ENCODE data around the gene TAB2.
"Not testable (repeated sequence)": the region's sequence is repeated elsewhere in the genome, so short reads cannot be mapped to it uniquely, and the experiment has no call there.

Gene TAB2

DNA sequence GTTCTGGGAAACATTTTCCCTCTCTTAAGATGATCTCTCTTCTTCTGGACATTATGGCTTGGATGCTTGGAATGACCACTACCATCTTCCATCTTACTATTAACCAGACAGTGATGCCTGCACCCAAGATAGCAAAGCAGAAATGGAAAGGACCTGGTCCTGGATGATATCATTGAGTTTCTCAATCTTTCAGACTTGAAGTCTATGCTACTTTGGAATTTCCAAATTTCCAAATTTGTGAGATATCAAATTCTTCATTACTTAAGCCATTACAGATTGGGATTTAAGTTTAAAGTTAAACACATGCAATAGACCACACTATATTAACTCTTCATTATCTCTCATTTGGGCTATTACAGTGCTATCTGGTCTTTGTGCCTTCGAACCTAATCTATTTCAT, 3.7 kb upstream of the TAB2 start:
- no peak for DNase-seq

DNA sequence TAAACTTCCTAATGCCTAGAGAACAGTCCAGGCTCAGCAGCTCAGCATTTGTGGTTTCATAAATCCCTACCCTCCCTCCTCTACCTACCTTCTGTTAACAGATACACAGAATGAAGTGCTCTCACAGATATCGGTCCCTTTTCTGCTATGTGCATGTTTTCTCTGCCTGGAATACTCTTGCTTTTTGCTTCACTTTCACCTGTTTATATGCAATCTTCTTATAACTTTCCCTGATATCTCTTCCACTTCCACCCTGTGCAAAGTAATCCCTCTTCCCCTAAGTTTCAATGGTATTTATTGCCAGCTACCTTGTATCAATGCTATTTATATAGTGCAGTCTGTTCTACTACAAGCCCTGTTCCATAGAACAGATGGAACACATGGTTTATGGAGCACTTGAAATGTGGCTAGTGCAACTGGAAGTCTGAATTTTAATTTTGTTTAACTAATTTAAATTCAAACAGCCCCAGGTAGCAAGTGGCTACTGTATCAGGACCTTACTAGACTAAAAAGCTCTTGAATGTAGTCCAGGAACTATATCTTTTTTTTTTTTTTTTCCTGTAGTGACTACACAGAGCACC, 3.1 kb upstream of the TAB2 start:
- DNase-seq: peak; percentile 87

- DNase-seq: no peak
Measured at GRCh38 chr6:149316108-149316727, 1.3 kb upstream of the TAB2 start.

GRCh38 chr6:149316740-149317643, 520 bp upstream of the TAB2 start:
- DNase-seq: peak; percentile 85

DNA sequence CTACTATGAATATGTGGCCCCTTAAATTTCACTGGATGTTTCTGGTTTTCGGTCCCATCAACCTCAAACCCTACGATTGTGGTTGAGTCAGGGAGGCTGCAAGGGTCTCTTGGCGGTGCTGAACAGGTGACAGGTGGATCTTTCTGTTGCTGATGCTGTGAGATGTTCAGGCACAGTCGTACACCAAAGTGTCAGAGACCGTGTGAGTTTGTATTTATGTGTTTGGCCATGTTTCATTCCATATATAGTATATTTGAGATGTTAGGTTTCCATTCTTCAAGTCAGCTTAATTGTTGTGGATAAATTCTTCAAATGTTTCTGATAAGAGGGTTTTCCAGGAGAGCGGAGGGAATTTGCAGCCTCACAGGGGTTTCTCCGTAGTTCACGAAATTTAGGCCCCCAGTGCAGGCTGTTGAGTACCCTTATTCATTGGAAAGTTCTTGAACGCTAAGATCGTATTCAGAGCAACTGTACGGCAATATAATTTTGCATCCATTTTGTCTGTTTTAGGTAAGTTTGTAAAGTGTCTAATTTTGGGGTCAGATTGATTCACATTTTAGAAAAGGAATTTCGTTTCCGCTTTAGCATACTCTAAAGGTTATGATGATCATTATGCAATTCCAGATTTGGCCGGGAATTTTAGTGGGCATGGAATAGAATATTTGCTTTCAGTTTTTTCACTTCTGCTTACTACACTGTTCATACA, 1.2 kb downstream of the TAB2 start:
- DNase-seq: no peak

DNA sequence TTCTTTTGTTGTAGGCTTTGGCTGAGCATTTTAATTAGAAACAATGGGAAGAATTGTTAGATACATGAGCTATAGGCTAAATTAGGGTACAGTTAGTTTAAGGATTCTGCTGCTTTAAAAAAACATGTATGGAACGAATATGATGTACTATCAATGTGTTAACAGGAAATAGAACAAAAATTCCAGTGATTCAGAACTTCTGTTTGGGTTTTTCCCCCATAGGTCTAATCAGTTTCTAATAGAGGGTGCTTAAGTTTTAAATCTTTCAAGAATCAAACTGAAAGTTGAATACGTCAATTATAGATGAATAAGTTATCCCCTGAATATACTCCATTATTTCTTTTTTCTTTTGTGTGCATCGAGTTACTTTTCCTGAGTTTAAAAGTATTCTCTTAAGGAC, 1.9 kb downstream of the TAB2 start:
- DNase-seq: no peak

DNA sequence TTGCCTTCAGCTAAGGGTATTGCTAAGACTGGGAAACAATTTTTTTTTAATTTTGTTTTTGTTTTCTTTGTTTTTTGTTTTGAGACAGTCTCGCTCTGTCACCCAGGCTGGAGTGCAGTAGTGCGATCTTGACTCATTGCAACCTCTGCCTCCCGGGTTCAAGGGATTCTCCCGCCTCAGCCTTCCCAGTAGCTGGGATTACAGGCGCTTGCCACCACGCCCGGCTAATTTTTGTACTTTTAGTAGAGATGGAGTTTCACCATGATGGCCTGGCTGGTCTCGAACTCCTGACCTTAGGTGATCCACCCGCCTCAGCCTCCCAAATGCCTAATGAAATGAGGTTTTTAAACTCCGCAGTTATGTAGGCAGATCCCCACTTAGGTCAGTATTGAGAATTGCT, 2.5 kb downstream of the TAB2 start:
- not testable (repeated sequence) for DNase-seq

GRCh38 chr6:149320796-149321195, 3.3 kb downstream of the TAB2 start:
- DNase-seq: no peak

DNA sequence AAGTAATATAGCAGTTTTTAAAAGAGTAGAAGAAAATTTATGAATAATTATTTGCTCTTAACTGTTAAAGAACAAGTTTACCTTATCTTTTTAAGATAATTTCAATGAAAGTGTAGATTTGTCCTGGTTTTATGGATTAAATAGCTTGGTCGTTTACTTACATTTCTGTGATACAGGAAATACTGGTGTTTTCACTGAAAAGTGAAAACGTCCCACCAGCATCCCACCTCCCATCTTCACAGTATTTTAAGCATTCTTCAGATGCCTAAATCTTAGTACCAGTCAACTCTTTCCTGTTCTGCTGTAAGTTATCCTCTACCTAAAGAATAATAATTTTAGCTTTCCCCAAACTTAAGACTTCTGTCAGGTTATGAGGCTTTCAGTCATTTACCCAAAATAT, 5.8 kb downstream of the TAB2 start:
- DNase-seq: no peak

DNA sequence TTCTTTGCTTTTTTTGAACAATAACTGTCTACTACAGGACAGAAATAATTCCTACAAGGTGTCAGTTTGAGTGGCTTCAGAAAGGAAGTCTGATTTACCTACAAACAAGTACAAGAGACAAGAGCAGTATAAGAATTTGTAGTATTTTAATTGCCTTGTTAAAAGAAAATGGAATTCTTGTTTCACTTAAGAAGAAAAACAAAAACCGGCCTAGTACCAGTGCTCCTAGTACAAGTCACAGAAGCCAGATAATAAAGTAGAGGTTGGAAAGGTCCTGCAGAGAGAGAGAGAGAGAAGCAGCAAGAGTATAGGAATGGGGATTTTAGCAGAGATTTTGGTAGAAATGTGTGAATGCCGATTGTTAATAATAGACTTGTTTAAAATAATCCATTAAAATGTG, 6.4 kb downstream of the TAB2 start:
- DNase-seq: no peak

GRCh38 chr6:149324428-149324827, 6.9 kb downstream of the TAB2 start:
- no peak for DNase-seq

- no peak for DNase-seq
Measured at GRCh38 chr6:149325648-149326236, 8.2 kb downstream of the TAB2 start.

DNA sequence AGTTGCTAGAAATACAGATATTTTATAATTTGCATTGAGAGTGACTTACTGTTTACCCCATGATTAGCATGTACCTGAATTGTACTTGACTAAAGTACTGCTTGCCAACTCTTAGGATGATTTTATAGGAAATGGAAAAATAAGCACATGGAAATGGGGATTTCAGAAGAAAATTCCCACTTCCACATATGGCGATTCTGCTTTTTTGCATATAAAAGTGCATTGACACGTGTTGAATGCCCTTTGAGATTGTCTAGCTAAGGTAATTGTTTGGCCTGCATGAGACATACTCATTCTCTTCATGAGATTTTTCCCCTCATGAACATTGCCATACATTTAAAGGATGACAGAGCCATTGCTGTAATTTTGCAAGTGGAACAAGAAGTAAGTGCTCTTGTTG, 10.1 kb downstream of the TAB2 start:
- no peak for DNase-seq

DNA sequence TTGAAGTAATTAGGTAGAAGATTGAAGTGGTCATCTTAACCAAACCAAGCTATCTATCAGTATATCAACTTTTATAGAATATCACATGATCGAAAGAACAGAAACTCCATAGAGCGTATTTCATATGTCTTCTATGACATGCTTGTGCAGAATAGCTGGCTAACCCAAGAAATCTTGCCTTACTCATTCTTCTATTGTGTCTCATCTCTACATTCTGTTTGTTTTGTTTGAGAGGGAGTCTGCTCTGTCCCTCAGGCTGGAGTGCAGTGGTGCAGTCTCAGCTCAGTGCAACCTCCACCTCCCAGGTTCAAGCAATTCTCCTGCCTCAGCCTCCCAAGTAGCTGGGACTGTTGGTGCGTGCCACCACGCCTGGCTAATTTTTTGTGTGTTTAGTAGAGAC, 10.6 kb downstream of the TAB2 start:
- no peak for DNase-seq

DNA sequence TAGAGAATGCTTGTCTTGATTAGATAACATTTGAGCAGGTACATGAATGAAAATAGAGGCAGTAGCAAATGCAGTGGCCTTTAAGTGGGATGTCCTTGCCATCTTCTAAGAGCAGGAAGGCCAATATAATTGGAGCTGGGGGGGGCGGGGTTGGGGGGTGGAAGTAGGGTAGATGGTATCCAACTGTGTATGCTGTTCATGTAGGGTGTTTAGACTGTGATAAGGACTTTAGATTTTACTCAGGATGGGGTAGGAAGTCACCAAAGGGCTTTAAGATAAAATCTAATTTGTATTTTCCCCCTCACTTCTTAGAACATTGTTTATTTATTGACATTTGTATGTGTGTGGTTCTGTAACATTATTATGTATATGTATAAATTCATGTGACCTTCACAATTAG, 12.0 kb downstream of the TAB2 start:
- no peak for DNase-seq

GRCh38 chr6:149330133-149330532, 12.6 kb downstream of the TAB2 start:
- DNase-seq: no peak

DNA sequence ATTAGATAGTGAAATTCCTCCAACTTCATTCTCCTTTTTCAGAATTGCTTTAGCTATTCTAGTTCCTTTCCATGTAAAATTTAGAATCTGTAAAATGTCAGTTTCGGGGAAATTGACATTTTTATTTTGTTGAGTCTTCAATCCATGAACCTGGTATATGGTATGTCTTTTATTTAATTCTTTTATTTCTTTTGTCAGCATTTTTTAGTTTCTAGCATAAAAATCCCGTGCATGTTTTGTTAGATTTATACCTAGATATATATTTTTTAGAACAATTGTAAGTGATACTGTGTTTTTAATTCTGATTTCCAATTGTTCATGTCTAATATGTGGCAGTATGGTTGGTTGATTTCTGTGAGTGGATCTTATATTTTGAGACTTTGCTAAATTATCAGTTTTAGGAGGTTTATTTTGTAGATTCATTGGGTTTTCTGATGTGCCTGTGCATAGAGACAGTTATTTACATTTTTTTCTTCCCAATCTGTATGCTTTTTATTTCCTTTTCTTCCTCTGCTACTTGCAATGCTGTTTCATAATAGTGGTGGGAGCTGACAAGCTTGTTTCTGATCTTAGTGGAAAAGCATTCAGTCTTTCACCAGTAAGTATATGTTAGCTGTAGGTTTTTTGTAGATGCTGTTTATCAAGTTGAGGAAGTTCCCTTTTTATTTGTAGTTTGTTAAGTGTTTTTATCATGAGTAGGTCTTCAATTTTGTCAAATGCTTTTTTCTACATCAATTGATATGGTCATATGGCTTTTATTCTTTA, 13.7 kb downstream of the TAB2 start:
- no peak for DNase-seq

DNA sequence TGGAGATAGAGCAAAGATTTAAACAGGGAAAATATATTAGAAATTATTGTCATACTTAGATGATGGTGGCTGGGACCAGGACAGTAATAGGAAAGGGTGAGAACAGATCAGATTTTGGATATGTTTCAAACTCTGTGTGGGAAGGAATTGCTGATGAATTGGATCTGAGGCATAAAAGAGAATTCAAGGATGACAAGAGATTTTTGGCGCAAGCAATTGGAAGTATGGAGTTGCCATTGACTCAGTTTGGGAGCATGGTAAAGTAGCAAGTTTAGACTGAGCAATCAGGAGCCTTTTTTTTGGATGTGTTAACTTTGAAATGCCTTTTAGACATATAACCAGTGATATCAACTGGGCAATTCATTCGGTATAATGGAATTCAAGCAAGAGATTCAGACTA, 14.4 kb downstream of the TAB2 start:
- no peak for DNase-seq

GRCh38 chr6:149332602-149333265, 15.2 kb downstream of the TAB2 start:
- no peak for DNase-seq

DNA sequence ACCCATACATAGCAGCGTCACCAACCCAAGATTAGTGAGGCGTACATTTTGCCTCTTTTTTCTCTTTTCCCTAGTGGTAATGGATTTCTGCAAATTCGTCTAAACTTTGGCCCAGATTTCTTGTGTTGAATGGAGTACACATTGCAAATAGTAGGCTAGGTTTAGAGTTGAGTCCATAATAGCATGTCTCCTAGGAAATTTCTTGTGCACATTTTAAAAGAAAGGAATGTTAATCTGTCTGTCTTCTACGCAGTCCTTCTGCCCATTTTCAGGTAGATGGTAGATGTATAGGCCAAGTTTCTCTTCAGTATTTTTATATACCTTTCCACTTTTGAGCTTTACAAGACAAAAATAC, 15.7 kb downstream of the TAB2 start:
- no peak for DNase-seq

DNA sequence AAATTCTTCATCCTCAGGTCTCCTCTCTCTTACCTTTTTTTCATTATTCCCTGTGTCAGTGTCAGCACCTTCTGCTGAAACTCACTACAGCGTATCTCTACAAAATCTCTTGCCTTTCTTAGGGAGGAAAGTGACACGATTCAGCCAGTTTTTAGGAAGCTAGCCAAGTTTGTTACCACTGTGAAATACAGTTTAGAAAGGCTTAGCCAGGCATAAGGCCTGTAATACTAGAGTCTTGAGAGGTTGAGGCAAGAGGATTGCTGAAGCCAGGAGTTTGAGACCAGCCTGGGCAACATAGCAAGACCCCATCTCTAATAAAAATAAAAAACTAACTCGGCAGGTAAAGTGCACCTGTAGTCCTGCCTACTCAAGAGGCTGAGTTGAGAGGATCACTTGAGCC, 16.7 kb downstream of the TAB2 start:
- no peak for DNase-seq

DNA sequence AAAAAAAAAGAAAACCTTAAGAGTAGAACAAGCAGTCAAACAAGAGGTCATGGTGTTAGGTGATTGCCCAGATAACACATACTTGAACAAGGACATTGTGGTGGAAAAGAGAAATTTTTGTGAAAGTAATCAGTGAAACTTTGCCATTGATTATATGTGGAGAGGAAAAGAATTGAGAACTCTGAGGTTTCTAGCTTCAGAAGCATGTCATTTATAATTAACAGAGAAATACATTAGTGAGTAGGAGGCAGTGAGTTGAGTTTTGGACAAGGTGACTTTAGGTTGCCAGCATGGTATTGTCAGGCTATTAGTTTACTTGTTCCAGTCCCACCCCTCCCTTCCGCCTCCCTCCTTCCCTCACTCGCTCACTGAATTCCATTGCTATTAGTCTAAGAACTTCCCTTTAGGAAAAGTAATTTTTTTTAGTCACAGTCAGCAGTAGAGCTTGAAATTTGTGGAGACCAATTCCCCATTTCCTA, 17.2 kb downstream of the TAB2 start:
- no peak for DNase-seq
